K562 (cell line): ENCODE results near the gene SULT2A1. TPM values are rescaled to one million over a fixed set of nuclear protein-coding genes. Genes with fewer than 3 reads are reported as not detected.

ENCODE experiments used
- BACH1 ChIP-seq: fragments of 200-800 bp; sonication (Bioruptor generic); IDR thresholded peaks from 2 replicates; pipeline ENCODE4 v1.6.1; 2016; ENCODE audit warnings: missing genetic modification characterization, missing compliant biosample characterization
- KDM1A ChIP-seq, 2 experiments: fragments of 450-650 bp; IDR thresholded peaks; 2 replicates each; pipeline ENCODE4 v1.6.1; 2016; ENCODE audit warnings: mild to moderate bottlenecking in 2 of 2
- RFX1 ChIP-seq: fragments of 450-650 bp; IDR thresholded peaks from 2 replicates; pipeline ENCODE4 v1.6.1; 2016; ENCODE audit warnings: mild to moderate bottlenecking, moderate library complexity
- TRIM28 ChIP-seq: fragments of 450-650 bp; IDR thresholded peaks from 2 replicates; pipeline ENCODE4 v1.6.1; 2017
- ZNF263 ChIP-seq: sonication (generic); formaldehyde crosslinking; IDR thresholded peaks from 2 replicates; pipeline ENCODE4 v1.8.0; 2022; ENCODE audit warnings: mild to moderate bottlenecking, missing genetic modification reagents, borderline replicate concordance
- ZNF408 ChIP-seq: fragments of 250-450 bp; sonication (Bioruptor Pico); IDR thresholded peaks from 2 replicates; pipeline ENCODE4 v1.4.0; 2020; ENCODE audit warnings: low read depth, mild to moderate bottlenecking, moderate library complexity
- polyA plus RNA-seq, 8 experiments: library from polyadenylated mRNA; depleted of rRNA in 4 of 8; stranded (reverse) in 5 of 8; unstranded in 3 of 8; fragments of >200 nt; fragmentation: Nextera tagmentation in 2 of 8; fragmentation: Illumina TruSeq in 1 of 8; extraction: Ambion mirVana in 2 of 8; extraction: Trizol in 1 of 8; gene quantifications; 2 replicates each; pipeline versions ENCODE4 v1.2.1 to v1.2.3, GENCODE V29; 2011 to 2014; ENCODE audit warnings: inconsistent platforms in 1 of 8, missing spikeins in 1 of 8
- total RNA-seq, 7 experiments: library from RNA; depleted of rRNA in 6 of 7; stranded (reverse); fragments of >200 nt in 6 of 7; fragmentation: Illumina TruSeq in 2 of 7; extraction: Trizol in 2 of 7; gene quantifications; 2 replicates each; pipeline versions ENCODE4 v1.2.1 to v1.2.3, GENCODE V29; 2011 to 2021; ENCODE audit warnings: low replicate concordance in 1 of 7
- TF ChIP-seq, protein P1 (sequence below): fragments of 200-600 bp; sonication (generic); IDR thresholded peaks from one replicate; pipeline ENCODE4 v1.6.1; 2012; ENCODE audit warnings: mild to moderate bottlenecking, low read depth, low read length, inconsistent platforms
- TF ChIP-seq, protein P2 (sequence below): IDR thresholded peaks from 3 replicates; pipeline ENCODE4 v1.6.1; 2011; ENCODE audit warnings: borderline replicate concordance, mild to moderate bottlenecking; ENCODE audit not compliant: insufficient read length, insufficient read depth

The SULT2A1 gene
- total and polyA plus RNA-seq, 9 of the 15 experiments (the other 6 are each of a cell fraction or from before 2014, with no cell fraction given), result 0.03 to 0.25 (median 0.07) TPM; not detected in 4

GRCh38 chr19:47891923-47892666 lies 6.0 kb upstream of the SULT2A1 start (continued):
- TF ChIP-seq, protein P1, sequence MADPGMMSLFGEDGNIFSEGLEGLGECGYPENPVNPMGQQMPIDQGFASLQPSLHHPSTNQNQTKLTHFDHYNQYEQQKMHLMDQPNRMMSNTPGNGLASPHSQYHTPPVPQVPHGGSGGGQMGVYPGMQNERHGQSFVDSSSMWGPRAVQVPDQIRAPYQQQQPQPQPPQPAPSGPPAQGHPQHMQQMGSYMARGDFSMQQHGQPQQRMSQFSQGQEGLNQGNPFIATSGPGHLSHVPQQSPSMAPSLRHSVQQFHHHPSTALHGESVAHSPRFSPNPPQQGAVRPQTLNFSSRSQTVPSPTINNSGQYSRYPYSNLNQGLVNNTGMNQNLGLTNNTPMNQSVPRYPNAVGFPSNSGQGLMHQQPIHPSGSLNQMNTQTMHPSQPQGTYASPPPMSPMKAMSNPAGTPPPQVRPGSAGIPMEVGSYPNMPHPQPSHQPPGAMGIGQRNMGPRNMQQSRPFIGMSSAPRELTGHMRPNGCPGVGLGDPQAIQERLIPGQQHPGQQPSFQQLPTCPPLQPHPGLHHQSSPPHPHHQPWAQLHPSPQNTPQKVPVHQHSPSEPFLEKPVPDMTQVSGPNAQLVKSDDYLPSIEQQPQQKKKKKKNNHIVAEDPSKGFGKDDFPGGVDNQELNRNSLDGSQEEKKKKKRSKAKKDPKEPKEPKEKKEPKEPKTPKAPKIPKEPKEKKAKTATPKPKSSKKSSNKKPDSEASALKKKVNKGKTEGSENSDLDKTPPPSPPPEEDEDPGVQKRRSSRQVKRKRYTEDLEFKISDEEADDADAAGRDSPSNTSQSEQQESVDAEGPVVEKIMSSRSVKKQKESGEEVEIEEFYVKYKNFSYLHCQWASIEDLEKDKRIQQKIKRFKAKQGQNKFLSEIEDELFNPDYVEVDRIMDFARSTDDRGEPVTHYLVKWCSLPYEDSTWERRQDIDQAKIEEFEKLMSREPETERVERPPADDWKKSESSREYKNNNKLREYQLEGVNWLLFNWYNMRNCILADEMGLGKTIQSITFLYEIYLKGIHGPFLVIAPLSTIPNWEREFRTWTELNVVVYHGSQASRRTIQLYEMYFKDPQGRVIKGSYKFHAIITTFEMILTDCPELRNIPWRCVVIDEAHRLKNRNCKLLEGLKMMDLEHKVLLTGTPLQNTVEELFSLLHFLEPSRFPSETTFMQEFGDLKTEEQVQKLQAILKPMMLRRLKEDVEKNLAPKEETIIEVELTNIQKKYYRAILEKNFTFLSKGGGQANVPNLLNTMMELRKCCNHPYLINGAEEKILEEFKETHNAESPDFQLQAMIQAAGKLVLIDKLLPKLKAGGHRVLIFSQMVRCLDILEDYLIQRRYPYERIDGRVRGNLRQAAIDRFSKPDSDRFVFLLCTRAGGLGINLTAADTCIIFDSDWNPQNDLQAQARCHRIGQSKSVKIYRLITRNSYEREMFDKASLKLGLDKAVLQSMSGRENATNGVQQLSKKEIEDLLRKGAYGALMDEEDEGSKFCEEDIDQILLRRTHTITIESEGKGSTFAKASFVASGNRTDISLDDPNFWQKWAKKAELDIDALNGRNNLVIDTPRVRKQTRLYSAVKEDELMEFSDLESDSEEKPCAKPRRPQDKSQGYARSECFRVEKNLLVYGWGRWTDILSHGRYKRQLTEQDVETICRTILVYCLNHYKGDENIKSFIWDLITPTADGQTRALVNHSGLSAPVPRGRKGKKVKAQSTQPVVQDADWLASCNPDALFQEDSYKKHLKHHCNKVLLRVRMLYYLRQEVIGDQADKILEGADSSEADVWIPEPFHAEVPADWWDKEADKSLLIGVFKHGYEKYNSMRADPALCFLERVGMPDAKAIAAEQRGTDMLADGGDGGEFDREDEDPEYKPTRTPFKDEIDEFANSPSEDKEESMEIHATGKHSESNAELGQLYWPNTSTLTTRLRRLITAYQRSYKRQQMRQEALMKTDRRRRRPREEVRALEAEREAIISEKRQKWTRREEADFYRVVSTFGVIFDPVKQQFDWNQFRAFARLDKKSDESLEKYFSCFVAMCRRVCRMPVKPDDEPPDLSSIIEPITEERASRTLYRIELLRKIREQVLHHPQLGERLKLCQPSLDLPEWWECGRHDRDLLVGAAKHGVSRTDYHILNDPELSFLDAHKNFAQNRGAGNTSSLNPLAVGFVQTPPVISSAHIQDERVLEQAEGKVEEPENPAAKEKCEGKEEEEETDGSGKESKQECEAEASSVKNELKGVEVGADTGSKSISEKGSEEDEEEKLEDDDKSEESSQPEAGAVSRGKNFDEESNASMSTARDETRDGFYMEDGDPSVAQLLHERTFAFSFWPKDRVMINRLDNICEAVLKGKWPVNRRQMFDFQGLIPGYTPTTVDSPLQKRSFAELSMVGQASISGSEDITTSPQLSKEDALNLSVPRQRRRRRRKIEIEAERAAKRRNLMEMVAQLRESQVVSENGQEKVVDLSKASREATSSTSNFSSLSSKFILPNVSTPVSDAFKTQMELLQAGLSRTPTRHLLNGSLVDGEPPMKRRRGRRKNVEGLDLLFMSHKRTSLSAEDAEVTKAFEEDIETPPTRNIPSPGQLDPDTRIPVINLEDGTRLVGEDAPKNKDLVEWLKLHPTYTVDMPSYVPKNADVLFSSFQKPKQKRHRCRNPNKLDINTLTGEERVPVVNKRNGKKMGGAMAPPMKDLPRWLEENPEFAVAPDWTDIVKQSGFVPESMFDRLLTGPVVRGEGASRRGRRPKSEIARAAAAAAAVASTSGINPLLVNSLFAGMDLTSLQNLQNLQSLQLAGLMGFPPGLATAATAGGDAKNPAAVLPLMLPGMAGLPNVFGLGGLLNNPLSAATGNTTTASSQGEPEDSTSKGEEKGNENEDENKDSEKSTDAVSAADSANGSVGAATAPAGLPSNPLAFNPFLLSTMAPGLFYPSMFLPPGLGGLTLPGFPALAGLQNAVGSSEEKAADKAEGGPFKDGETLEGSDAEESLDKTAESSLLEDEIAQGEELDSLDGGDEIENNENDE, result no peak
- TF ChIP-seq RFX1 (no peak), KDM1A (IDR thresholded peaks at IDR 0.05) (peak; percentile 98 to 99), ZNF263 (CRISPR knock-in tag) (no peak), ZNF408 (CRISPR knock-in tag) (no peak), BACH1 (peak; percentile 91), TRIM28 (peak; percentile 93)
- TF ChIP-seq, protein P2, sequence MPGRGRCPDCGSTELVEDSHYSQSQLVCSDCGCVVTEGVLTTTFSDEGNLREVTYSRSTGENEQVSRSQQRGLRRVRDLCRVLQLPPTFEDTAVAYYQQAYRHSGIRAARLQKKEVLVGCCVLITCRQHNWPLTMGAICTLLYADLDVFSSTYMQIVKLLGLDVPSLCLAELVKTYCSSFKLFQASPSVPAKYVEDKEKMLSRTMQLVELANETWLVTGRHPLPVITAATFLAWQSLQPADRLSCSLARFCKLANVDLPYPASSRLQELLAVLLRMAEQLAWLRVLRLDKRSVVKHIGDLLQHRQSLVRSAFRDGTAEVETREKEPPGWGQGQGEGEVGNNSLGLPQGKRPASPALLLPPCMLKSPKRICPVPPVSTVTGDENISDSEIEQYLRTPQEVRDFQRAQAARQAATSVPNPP, result no peak
